Smooth muscle cell (in vitro differentiated cells): Measurements from ENCODE around the gene SIPA1L3. TPM values are rescaled to one million over a fixed set of nuclear protein-coding genes. Genes with fewer than 3 reads are reported as not detected.

Experiments used
- DNase-seq: peaks from one replicate; lab custom pipeline; 2025; ENCODE audit not compliant: unreplicated experiment; lab: John Stamatoyannopoulos, UW
- H2AFZ ChIP-seq: fragments of 200-600 bp; sonication (generic); 2 replicates; pipeline ENCODE4 v1.6.0; 2016; ENCODE audit warnings: antibody characterized with exemption, low read depth, mild to moderate bottlenecking
- H3F3A ChIP-seq: fragments of 200-600 bp; sonication (generic); 2 replicates; pipeline ENCODE4 v1.6.0; 2017; ENCODE audit warnings: antibody characterized with exemption, low read depth
- H3K27ac ChIP-seq: fragments of 200-600 bp; sonication (generic); 2 replicates; pipeline ENCODE4 v1.5.1; 2016; ENCODE audit warnings: low read depth, mild to moderate bottlenecking
- H3K27me3 ChIP-seq: fragments of 200-600 bp; sonication (generic); 2 replicates; pipeline ENCODE4 v1.6.1; 2016; ENCODE audit warnings: low read depth, mild to moderate bottlenecking
- H3K36me3 ChIP-seq: fragments of 200-600 bp; sonication (generic); 2 replicates; pipeline ENCODE4 v1.5.1; 2016; ENCODE audit warnings: low read depth
- H3K4me1 ChIP-seq: fragments of 200-600 bp; sonication (generic); 2 replicates; pipeline ENCODE4 v1.5.1; 2016; ENCODE audit warnings: low read depth
- H3K4me2 ChIP-seq: fragments of 200-600 bp; sonication (generic); 2 replicates; pipeline ENCODE4 v1.6.0; 2016; ENCODE audit warnings: mild to moderate bottlenecking
- H3K4me3 ChIP-seq: fragments of 200-600 bp; sonication (generic); 2 replicates; pipeline ENCODE4 v1.5.1; 2016; ENCODE audit warnings: mild to moderate bottlenecking
- H3K79me2 ChIP-seq: fragments of 200-600 bp; sonication (generic); 2 replicates; pipeline ENCODE4 v1.6.0; 2016; ENCODE audit warnings: low read depth, mild to moderate bottlenecking
- H3K9ac ChIP-seq: fragments of 200-600 bp; sonication (generic); 2 replicates; pipeline ENCODE4 v1.6.0; 2016; ENCODE audit warnings: low read depth
- H3K9me3 ChIP-seq: fragments of 200-600 bp; sonication (generic); replicated peaks from 2 replicates; pipeline ENCODE4 v1.5.1; 2016; ENCODE audit warnings: low read depth
- H4K20me1 ChIP-seq: fragments of 200-600 bp; sonication (generic); 2 replicates; pipeline ENCODE4 v1.6.0; 2016; ENCODE audit warnings: low read depth
- CTCF ChIP-seq: fragments of 200-600 bp; sonication (generic); IDR thresholded peaks from 2 replicates; pipeline ENCODE4 v1.5.1; 2017; ENCODE audit warnings: borderline replicate concordance, mild to moderate bottlenecking, antibody characterized with exemption; ENCODE audit not compliant: insufficient read depth, poor library complexity, severe bottlenecking
- WGBS: methylation state at CpG from one replicate; pipeline ENCODE4 v1.1.7; 2016; ENCODE audit warnings: low lambda C conversion rate; 5-methylcytosine and 5-hydroxymethylcytosine counted together
- polyA plus RNA-seq: library from polyadenylated mRNA; unstranded; fragments of >200 nt; fragmentation: Nextera tagmentation; extraction: Ambion mirVana; gene quantifications from 2 replicates; pipeline ENCODE4 v1.2.1, GENCODE V29; 2016
- total RNA-seq: library from RNA; depleted of rRNA; stranded (reverse); fragments of >200 nt; gene quantifications from 2 replicates; pipeline ENCODE4 v1.2.3, GENCODE V29; 2014

The SIPA1L3 gene
- total and polyA plus RNA-seq, 2 experiments from 2014 or later, result 6.5 to 7.6 TPM

DNA sequence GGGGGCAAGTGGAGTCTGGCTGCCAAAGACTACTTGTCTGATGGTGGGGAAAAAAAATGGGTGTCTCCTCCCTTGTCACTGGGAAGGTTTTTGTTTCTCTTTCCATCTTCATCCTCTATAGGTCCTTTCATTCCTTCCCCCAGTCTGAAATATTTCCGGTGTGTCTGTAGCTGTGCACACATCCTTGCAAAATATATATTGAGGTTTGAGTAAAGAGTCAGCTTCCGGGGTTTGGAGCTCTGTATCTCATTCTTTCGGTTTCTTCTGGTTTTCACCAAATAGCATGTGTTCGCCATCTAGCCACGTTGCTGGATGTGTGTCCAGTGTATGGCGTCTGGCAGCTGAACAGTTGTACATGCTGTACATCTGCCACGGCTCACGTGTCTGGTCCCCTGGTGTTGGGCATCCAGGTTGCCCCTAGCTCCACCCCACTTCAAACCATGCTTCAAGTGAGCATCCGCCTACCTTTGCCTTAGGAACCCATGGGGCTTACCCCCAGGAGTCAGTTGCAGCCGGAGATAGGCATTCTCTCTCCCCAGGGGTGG lies 142.2 kb downstream of the SIPA1L3 start:
- no peaks in the 10 kb centered on the region for H3K4me1 ChIP-seq
- 95% methylated on average over 10 of the region's 10 CpGs for WGBS
- H3K4me3 ChIP-seq, result no peak overlapping the region
- no peaks in the 10 kb centered on the region for H4K20me1 ChIP-seq
- H3K4me2 ChIP-seq, result no peak overlapping the region
- no peak overlapping the region for H3K27ac ChIP-seq
- no peaks in the 10 kb centered on the region for H3K27me3 ChIP-seq
- H3K9me3 ChIP-seq, result no peaks in the 10 kb centered on the region
- no peak overlapping the region for H3K9ac ChIP-seq
- DNase-seq, result no peak
- H3K36me3 ChIP-seq, result no peaks in the 10 kb centered on the region
- H2AFZ ChIP-seq, result no peak overlapping the region
- H3K79me2 ChIP-seq, result no peaks in the 10 kb centered on the region
- no peaks in the 10 kb centered on the region for H3F3A ChIP-seq
- no peak for TF ChIP-seq CTCF

GRCh38 chr19:38055010-38055409 lies 148.0 kb downstream of the SIPA1L3 start:
- Histone ChIP-seq H3K27ac (no peak overlapping the region), H4K20me1 (peaks cover 4% of the 10 kb centered on the region), H3F3A (no peaks in the 10 kb centered on the region), H2AFZ (no peak overlapping the region), H3K4me1 (peaks cover 7% of the 10 kb centered on the region), H3K9ac (no peak overlapping the region), H3K9me3 (no peaks in the 10 kb centered on the region), H3K4me3 (no peak overlapping the region), H3K79me2 (no peaks in the 10 kb centered on the region), H3K36me3 (no peaks in the 10 kb centered on the region), H3K27me3 (no peaks in the 10 kb centered on the region), H3K4me2 (no peak overlapping the region)
- 75% methylated on average over 8 of the region's 9 CpGs for WGBS
- no peak for DNase-seq
- TF ChIP-seq CTCF, result no peak

- WGBS, result 77% methylated on average over 18 of the region's 18 CpGs
- no peak for TF ChIP-seq CTCF
- H3K36me3 ChIP-seq, result no peaks in the 10 kb centered on the region
- peaks cover 4% of the 10 kb centered on the region for H4K20me1 ChIP-seq
- no peaks in the 10 kb centered on the region for H3F3A ChIP-seq
- H3K27ac ChIP-seq, result no peak overlapping the region
- H3K4me3 ChIP-seq, result no peak overlapping the region
- no peak overlapping the region for H3K4me2 ChIP-seq
- no peak overlapping the region for H2AFZ ChIP-seq
- no peaks in the 10 kb centered on the region for H3K79me2 ChIP-seq
- DNase-seq, result no peak
- no peak overlapping the region for H3K9ac ChIP-seq
- H3K9me3 ChIP-seq, result no peaks in the 10 kb centered on the region
- H3K27me3 ChIP-seq, result no peaks in the 10 kb centered on the region
- H3K4me1 ChIP-seq, result peaks cover 7% of the 10 kb centered on the region
Measured at GRCh38 chr19:38055655-38056521, 148.9 kb downstream of the SIPA1L3 start.

DNA sequence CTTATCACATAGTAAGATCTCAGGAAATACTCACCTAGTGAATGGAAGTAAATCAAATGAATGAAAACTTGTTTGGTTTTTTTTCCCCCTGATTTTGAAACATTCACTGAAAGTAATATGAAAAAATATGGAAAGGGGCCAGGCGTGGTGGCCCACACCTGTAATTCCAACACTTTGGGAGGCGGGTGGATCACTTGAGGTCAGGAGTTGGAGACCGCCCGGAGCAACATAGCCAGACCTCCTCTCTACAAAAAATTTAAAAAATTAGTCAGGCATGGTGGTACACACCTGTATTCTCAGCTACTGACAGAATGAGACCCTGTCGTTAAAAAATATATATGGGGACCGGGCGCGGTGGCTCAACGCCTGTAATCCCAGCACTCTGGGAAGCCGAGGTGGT lies 149.6 kb downstream of the SIPA1L3 start:
- Histone ChIP-seq H3K4me3 (no peak overlapping the region), H3K27ac (no peak overlapping the region), H3K4me1 (peaks cover 7% of the 10 kb centered on the region), H3K79me2 (no peaks in the 10 kb centered on the region), H3K9me3 (no peaks in the 10 kb centered on the region), H3K4me2 (no peak overlapping the region), H4K20me1 (peaks cover 7% of the 10 kb centered on the region), H3K36me3 (no peaks in the 10 kb centered on the region), H3K27me3 (no peaks in the 10 kb centered on the region), H3K9ac (no peak overlapping the region), H3F3A (no peaks in the 10 kb centered on the region), H2AFZ (no peak overlapping the region)
- no peak for TF ChIP-seq CTCF
- WGBS, result 94% methylated on average over 10 of the region's 10 CpGs
- DNase-seq, result no peak
